HCT116 (cell line): ENCODE data around the gene DNAH10. TPM values are rescaled to one million over a fixed set of nuclear protein-coding genes. Genes with fewer than 3 reads are reported as not detected.

ENCODE experiments used
- ATAC-seq: fragments of 200-7000 bp; cut with Tn5 transposase; 2 replicates; pipeline ENCODE4 v1.9.1; 2020; ENCODE audit warnings: mild to moderate bottlenecking, moderate library complexity
- BruUV-seq: library from RNA; stranded (reverse); fragments of 400-500 nt; replicated peaks from 2 replicates; lab custom pipeline; 2021; lab: Mats Ljungman, UMichigan
- CTCF ChIA-PET: fragments of 300-600 bp; sonication (Branson Sonifier 250); formaldehyde crosslinking; loops from one replicate; lab custom pipeline; 2021; ENCODE audit warnings: antibody characterized with exemption; lab: Charles Lee
- POLR2A ChIA-PET: fragments of 300-600, 350-600 bp; sonication (Branson Sonifier 250); formaldehyde crosslinking; loops from one replicate; lab custom pipeline; 2021; ENCODE audit warnings: antibody characterized with exemption; lab: Charles Lee
- RAD21 ChIA-PET, 2 experiments: fragments of 300-600 bp; sonication (Branson Sonifier 250); formaldehyde crosslinking; loops; one replicate each; lab custom pipeline; 2023; ENCODE audit warnings: low total read pairs in 2 of 2; ENCODE audit not compliant: uncharacterized antibody in 2 of 2, unreplicated experiment in 2 of 2, low non-redundant PET in 1 of 2; lab: Charles Lee
- DNase-seq: peaks from one replicate; pipeline ENCODE4 v3.0.0-alpha.2; 2010; ENCODE audit warnings: low read depth, low spot score
- H2AFZ ChIP-seq: fragments of 200-600 bp; shearing (Covaris generic), sonication (generic); 2 replicates; pipeline ENCODE4 v1.6.1; 2017; ENCODE audit warnings: low read depth, mixed run types, mixed read lengths, antibody characterized with exemption, low read length; ENCODE audit not compliant: poor library complexity, severe bottlenecking
- H3K27ac ChIP-seq: 2 replicates; pipeline ENCODE4 v1.5.1; 2012; ENCODE audit warnings: low read depth, low read length
- H3K27me3 ChIP-seq: fragments of 200-600 bp; sonication (generic); 2 replicates; pipeline ENCODE4 v1.6.1; 2016; ENCODE audit warnings: mixed run types, low read length, mixed read lengths; ENCODE audit not compliant: insufficient read depth
- H3K36me3 ChIP-seq, 2 experiments: fragments of 200-500 bp in 1 of 2; fragments of 200-600 bp in 1 of 2; sonication (Bioruptor generic) in 1 of 2; sonication (generic) in 1 of 2; 2 replicates each; pipeline versions ENCODE4 v1.5.1 to v1.6.1; 2014 to 2016; ENCODE audit warnings: low read length in 2 of 2, inconsistent platforms in 1 of 2, mixed read lengths in 1 of 2, mixed run types in 1 of 2; ENCODE audit not compliant: insufficient read depth in 2 of 2, control insufficient read depth in 1 of 2
- H3K4me1 ChIP-seq, 2 experiments: fragments of 200-600 bp in 1 of 2; sonication (generic) in 1 of 2; 2 replicates each; pipeline versions ENCODE4 v1.5.1 to v1.6.1; 2012 to 2017; ENCODE audit warnings: low read length in 2 of 2, inconsistent platforms in 1 of 2, mild to moderate bottlenecking in 1 of 2, mixed read lengths in 1 of 2, mixed run types in 1 of 2, moderate library complexity in 1 of 2; ENCODE audit not compliant: insufficient read depth in 2 of 2, control insufficient read depth in 1 of 2
- H3K4me2 ChIP-seq: fragments of 200-600 bp; sonication (generic); 2 replicates; pipeline ENCODE4 v1.6.1; 2017; ENCODE audit warnings: mixed run types, low read length, mixed read lengths
- H3K4me3 ChIP-seq, 2 experiments: fragments of 200-600 bp in 1 of 2; sonication (generic) in 1 of 2; replicated peaks in 1 of 2; 2 replicates each; pipeline ENCODE4 v1.5.1; 2011 to 2016; ENCODE audit warnings: low read length in 2 of 2, control low read depth in 1 of 2, low read depth in 1 of 2, mild to moderate bottlenecking in 1 of 2, mixed read lengths in 1 of 2, mixed run types in 1 of 2
- H3K79me2 ChIP-seq: fragments of 200-600 bp; sonication (generic); 2 replicates; pipeline ENCODE4 v1.6.1; 2017; ENCODE audit warnings: mild to moderate bottlenecking, mixed run types, low read length, moderate library complexity, mixed read lengths; ENCODE audit not compliant: insufficient read depth
- H3K9ac ChIP-seq: fragments of 200-600 bp; sonication (generic); 2 replicates; pipeline ENCODE4 v1.6.1; 2016; ENCODE audit warnings: low read length, mixed read lengths
- H3K9me2 ChIP-seq: fragments of 200-600 bp; sonication (generic), shearing (Covaris generic); 2 replicates; pipeline ENCODE4 v1.6.1; 2017; ENCODE audit warnings: mixed run types, mild to moderate bottlenecking, moderate library complexity; ENCODE audit not compliant: insufficient read depth
- H3K9me3 ChIP-seq, 2 experiments: fragments of 200-500 bp in 1 of 2; fragments of 200-600 bp in 1 of 2; sonication (Bioruptor generic) in 1 of 2; sonication (generic) in 1 of 2; 2 replicates each; pipeline ENCODE4 v1.6.1; 2014 to 2017; ENCODE audit warnings: low read length in 2 of 2, mixed read lengths in 2 of 2, inconsistent platforms in 1 of 2, low read depth in 1 of 2, mild to moderate bottlenecking in 1 of 2, mixed run types in 1 of 2, moderate library complexity in 1 of 2; ENCODE audit not compliant: control insufficient read depth in 1 of 2, insufficient read depth in 1 of 2
- H4K20me1 ChIP-seq: fragments of 200-600 bp; sonication (generic), shearing (Covaris generic); 2 replicates; pipeline ENCODE4 v1.6.1; 2017; ENCODE audit warnings: mixed run types, mild to moderate bottlenecking, moderate library complexity; ENCODE audit not compliant: insufficient read depth
- CEBPB ChIP-seq: IDR thresholded peaks from 2 replicates; pipeline ENCODE4 v1.6.1; 2012; ENCODE audit warnings: low read depth
- EZH2 ChIP-seq: fragments of 200-600 bp; sonication (generic); IDR thresholded peaks from 2 replicates; pipeline ENCODE4 v1.6.1; 2017; ENCODE audit warnings: antibody characterized with exemption, mixed run types
- EZH2phosphoT487 ChIP-seq: fragments of 200-600 bp; IDR thresholded peaks from 2 replicates; pipeline ENCODE4 v1.6.1; 2018; ENCODE audit warnings: antibody characterized with exemption, borderline replicate concordance
- POLR2AphosphoS5 ChIP-seq: IDR thresholded peaks from 2 replicates; pipeline ENCODE4 v1.6.1; 2011; ENCODE audit warnings: mild to moderate bottlenecking, low read depth, low read length, moderate library complexity
- SIN3A ChIP-seq: IDR thresholded peaks from 2 replicates; pipeline ENCODE4 v1.6.1; 2012; ENCODE audit warnings: low read depth
- SRF ChIP-seq: IDR thresholded peaks from 2 replicates; pipeline ENCODE4 v1.6.1; 2012; ENCODE audit warnings: low read depth
- TCF7L2 ChIP-seq: IDR thresholded peaks from 2 replicates; pipeline ENCODE4 v1.7.0; 2011; ENCODE audit warnings: borderline replicate concordance, inconsistent platforms; ENCODE audit not compliant: insufficient read depth, insufficient read length; ENCODE audit errors: extremely low read depth
- YY1 ChIP-seq: IDR thresholded peaks from 2 replicates; pipeline ENCODE4 v1.6.1; 2011; ENCODE audit warnings: low read length, low read depth, moderate library complexity, mild to moderate bottlenecking; ENCODE audit not compliant: insufficient replicate concordance; ENCODE audit errors: extremely low read depth
- ZFX ChIP-seq: fragments of 450-650 bp; IDR thresholded peaks from 2 replicates; pipeline ENCODE4 v1.6.1; 2017
- intact Hi-C: fragments of 100-400 bp; cut with micrococcal nuclease; formaldehyde crosslinking; loops from 2 replicates; pipeline ENCODE4 v1.10.0; 2022
- total RNA-seq: library from RNA; stranded (reverse); gene quantifications from one replicate; pipeline ENCODE4 v1.2.1, GENCODE V29; 2021; ENCODE audit not compliant: unreplicated experiment
- TF ChIP-seq, protein P1 (sequence below): IDR thresholded peaks from 2 replicates; pipeline ENCODE4 v1.6.1; 2012
- TF ChIP-seq, protein P2 (sequence below): IDR thresholded peaks from 2 replicates; pipeline ENCODE4 v1.6.1; 2011; ENCODE audit warnings: mild to moderate bottlenecking, low read length, moderate library complexity; ENCODE audit not compliant: insufficient replicate concordance; ENCODE audit errors: extremely low read depth
- TF ChIP-seq, protein P3 (sequence below): IDR thresholded peaks from 2 replicates; pipeline ENCODE4 v1.6.1; 2012

The DNAH10 gene
- total RNA-seq, 1 experiment from 2014 or later = 1.3 TPM

DNA sequence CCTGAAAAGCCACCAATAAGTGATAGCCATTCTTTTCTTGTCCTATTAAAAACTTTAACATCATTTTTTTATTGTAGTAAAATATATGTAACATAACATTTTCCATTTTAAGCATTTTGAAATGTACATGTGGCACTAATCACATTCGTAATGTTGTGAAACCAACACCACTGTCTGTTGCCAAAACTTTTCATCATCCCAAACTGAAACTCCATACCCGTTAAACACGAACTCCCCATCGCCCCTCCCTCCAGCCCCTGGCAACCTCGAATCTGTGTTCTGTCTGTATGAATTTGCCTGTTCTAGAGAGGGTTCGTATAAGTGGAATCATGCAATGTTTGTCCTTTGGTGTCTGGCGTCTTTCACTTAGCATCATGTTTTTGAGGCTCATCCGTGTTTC is 134.7 kb downstream of the DNAH10 start:
- intact Hi-C loops = no loop called here
- H3K79me2 ChIP-seq = no peaks in the 10 kb centered on the region
- H3K4me3 ChIP-seq = peak overlapping the region in 1 of 2 experiments; percentile 27; a peak in 2 of 4 replicates
- ChIA-PET CTCF (no interaction called here), RAD21 (no interaction called here), POLR2A (no interaction called here)
- H3K9me3 ChIP-seq = no peaks in the 10 kb centered on the region
- no peaks in the 10 kb centered on the region for H3K27me3 ChIP-seq
- peaks cover 27 to 32% of the 10 kb centered on the region in 2 experiments for H3K4me1 ChIP-seq
- no peaks in the 10 kb centered on the region for H3K36me3 ChIP-seq
- ATAC-seq = peak; percentile 10; the same call in 1 of the 2 replicates
- TF ChIP-seq, protein P1, sequence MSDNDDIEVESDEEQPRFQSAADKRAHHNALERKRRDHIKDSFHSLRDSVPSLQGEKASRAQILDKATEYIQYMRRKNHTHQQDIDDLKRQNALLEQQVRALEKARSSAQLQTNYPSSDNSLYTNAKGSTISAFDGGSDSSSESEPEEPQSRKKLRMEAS = no peak
- TF ChIP-seq, protein P2, sequence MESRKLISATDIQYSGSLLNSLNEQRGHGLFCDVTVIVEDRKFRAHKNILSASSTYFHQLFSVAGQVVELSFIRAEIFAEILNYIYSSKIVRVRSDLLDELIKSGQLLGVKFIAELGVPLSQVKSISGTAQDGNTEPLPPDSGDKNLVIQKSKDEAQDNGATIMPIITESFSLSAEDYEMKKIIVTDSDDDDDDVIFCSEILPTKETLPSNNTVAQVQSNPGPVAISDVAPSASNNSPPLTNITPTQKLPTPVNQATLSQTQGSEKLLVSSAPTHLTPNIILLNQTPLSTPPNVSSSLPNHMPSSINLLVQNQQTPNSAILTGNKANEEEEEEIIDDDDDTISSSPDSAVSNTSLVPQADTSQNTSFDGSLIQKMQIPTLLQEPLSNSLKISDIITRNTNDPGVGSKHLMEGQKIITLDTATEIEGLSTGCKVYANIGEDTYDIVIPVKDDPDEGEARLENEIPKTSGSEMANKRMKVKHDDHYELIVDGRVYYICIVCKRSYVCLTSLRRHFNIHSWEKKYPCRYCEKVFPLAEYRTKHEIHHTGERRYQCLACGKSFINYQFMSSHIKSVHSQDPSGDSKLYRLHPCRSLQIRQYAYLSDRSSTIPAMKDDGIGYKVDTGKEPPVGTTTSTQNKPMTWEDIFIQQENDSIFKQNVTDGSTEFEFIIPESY = no peak
- TF ChIP-seq POLR2AphosphoS5 (no peak), SRF (no peak), EZH2phosphoT487 (no peak), TCF7L2 (no peak), CEBPB (no peak), EZH2 (no peak), YY1 (no peak), SIN3A (no peak), ZFX (no peak)
- TF ChIP-seq, protein P3, sequence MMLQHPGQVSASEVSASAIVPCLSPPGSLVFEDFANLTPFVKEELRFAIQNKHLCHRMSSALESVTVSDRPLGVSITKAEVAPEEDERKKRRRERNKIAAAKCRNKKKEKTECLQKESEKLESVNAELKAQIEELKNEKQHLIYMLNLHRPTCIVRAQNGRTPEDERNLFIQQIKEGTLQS = no peak
- H3K27ac ChIP-seq = no peak overlapping the region
- H2AFZ ChIP-seq = peak overlapping the region; percentile 6
- peak overlapping the region; percentile 67 for H3K4me2 ChIP-seq
- H3K9me2 ChIP-seq = no peaks in the 10 kb centered on the region
- DNase-seq = no peak
- H4K20me1 ChIP-seq = no peaks in the 10 kb centered on the region
- no peak overlapping the region for H3K9ac ChIP-seq
- BruUV-seq = no TSS peak
